ENCODE measurements around the gene SUGCT.

DNA sequence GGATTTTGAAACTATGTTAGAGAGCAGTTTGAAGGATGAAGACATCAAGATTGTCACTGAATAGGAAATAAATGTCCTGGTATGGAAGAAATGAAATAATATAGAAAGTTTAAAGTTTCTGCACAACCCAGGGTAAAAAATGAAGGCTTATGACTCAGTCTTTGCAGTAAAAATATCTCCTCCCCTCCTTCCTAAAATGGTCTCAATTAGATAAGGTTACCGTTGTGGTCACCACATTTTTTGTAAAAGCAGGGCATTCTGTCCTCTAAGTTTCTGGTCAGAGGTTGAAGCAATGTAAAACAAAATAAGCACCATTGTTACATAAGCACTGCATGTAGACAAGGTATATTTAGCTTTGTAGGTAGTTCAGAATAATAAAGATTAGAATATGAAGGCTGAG is 403.5 kb downstream of the SUGCT start:
- TF ChIP-seq CHD1 (IDR thresholded peaks at IDR 0.05; ENCODE audit: low read depth, low read length) (no peak), E2F6 (IDR thresholded peaks at IDR 0.05) (no peak), EGR1 (IDR thresholded peaks at IDR 0.05; ENCODE audit: borderline replicate concordance, low read depth, low read length) (no peak), ZNF274 (IDR thresholded peaks at IDR 0.05; ENCODE audit: borderline replicate concordance, extremely low read depth, low read length) (no peak), KDM1A (IDR thresholded peaks at IDR 0.05; ENCODE audit: borderline replicate concordance, low read length) (no peak), SIN3A (conservative IDR thresholded peaks at IDR 0.05 in 1 of 2, IDR thresholded peaks at IDR 0.05 in 1 of 2; ENCODE audit: low read depth in 1 of 2, low read length in 2 of 2) (no peak), SP2 (IDR thresholded peaks at IDR 0.05; ENCODE audit: low read length) (no peak), KDM4A (IDR thresholded peaks at IDR 0.05; ENCODE audit: low read depth, low read length, severe bottlenecking) (no peak)
